LNCAP (cell line): Measurements from ENCODE around the gene LAMP2.

ENCODE experiments used
- TF ChIP-seq, protein P1 (sequence below): fragments of 450-650 bp; IDR thresholded peaks from 2 replicates; pipeline ENCODE4 v1.5.1; 2017; ENCODE audit warnings: mild to moderate bottlenecking

LAMP2 gene

DNA sequence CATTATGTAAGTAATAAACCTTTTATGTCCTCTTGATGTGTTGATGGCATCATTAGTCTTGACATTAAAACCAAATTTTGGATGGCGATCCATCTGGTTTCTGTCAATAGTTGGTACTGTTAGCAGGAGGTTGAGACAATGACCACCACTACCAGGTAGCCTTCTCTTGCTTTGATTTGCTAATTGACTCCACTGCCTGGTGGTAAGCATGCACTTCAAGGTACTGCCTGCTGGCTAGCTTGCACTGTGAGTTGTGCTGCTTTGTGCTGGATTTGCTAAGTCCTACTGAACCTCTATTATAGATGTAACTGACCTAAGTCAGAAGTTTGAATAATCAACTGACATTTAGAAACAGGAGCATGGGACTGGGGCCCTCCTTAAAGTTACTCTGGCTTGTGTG is 60.9 kb downstream of the LAMP2 start:
- TF ChIP-seq, protein P1, sequence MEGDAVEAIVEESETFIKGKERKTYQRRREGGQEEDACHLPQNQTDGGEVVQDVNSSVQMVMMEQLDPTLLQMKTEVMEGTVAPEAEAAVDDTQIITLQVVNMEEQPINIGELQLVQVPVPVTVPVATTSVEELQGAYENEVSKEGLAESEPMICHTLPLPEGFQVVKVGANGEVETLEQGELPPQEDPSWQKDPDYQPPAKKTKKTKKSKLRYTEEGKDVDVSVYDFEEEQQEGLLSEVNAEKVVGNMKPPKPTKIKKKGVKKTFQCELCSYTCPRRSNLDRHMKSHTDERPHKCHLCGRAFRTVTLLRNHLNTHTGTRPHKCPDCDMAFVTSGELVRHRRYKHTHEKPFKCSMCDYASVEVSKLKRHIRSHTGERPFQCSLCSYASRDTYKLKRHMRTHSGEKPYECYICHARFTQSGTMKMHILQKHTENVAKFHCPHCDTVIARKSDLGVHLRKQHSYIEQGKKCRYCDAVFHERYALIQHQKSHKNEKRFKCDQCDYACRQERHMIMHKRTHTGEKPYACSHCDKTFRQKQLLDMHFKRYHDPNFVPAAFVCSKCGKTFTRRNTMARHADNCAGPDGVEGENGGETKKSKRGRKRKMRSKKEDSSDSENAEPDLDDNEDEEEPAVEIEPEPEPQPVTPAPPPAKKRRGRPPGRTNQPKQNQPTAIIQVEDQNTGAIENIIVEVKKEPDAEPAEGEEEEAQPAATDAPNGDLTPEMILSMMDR, result no peak

DNA sequence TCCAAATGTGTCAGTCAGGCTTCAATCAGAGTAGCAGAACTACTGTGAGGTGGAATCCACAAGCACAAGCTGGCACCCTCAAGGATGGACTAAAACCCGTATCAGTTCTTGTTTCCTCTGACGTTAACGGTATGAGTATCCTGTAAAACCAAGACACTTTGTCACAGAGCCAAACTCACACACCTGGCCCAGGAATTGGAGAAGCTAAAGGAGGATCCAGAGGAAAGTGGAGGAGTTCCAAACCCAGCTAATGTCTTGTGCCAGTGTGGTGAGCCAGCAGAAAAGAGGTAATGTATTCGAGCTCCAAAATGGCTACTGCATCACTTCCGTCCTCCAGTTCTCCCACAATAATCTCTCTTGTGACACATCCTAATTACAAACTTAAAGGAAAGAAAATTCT is 62.5 kb downstream of the LAMP2 start:
- TF ChIP-seq, protein P1, result no peak

DNA sequence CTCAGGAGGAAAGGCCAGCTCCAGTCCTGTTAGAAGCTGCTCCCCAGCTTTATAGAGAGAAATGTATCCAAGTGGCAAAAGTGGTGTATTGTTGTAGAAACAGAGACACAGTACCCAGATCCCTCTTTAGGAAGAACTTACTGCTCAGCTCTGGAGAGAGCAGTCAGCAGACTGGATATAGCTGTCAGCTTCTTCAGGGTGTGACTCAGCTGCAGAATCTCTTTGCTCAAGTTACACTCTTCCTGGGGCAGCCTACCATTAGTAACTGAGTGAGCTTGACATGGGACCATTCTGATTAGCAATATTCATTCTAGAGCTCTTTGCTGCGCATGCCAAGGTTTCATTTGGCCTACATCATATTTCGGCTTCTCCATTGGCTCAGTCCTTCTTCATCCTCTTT is 66.7 kb downstream of the LAMP2 start:
- TF ChIP-seq, protein P1, result no peak

DNA sequence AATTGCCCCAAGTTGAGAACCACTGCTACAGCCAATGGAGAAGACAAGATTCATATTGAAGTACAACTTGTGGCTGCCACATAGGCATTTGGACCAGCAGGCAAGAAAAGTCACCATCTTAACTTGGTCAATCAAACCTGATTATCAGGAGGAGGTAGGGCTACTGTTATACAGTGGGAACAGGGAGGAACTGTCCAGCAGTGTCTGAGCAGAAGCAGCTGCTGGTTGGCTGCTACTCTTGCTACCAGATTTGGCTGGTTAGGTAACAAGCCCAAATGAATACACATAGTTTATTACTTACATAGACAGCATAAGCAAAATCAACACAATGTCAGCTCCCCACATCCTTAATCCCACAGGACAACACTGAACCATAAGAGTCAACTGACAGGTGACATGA is 67.8 kb downstream of the LAMP2 start:
- TF ChIP-seq, protein P1, result no peak

DNA sequence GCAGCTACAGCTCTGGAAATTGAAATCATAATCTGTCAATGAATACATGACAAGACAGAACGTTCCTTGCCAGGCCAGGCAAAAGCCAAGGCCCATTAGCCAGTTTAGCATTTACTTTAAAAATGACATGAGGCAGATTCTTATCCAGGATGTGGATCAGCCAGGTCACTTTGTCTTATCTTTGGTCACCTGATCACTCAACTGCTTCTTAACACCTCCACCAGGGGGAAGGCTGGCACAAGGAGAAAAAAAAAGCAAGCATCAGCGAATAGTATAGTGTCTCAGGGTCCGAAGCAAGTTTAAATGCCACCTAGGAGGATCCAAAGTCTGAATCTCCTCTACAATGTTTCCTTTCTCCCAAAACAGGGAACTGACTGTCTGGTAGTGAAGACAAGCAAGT is 88.4 kb downstream of the LAMP2 start:
- TF ChIP-seq, protein P1, result peak; percentile 48; the same call in 1 of the 2 replicates

DNA sequence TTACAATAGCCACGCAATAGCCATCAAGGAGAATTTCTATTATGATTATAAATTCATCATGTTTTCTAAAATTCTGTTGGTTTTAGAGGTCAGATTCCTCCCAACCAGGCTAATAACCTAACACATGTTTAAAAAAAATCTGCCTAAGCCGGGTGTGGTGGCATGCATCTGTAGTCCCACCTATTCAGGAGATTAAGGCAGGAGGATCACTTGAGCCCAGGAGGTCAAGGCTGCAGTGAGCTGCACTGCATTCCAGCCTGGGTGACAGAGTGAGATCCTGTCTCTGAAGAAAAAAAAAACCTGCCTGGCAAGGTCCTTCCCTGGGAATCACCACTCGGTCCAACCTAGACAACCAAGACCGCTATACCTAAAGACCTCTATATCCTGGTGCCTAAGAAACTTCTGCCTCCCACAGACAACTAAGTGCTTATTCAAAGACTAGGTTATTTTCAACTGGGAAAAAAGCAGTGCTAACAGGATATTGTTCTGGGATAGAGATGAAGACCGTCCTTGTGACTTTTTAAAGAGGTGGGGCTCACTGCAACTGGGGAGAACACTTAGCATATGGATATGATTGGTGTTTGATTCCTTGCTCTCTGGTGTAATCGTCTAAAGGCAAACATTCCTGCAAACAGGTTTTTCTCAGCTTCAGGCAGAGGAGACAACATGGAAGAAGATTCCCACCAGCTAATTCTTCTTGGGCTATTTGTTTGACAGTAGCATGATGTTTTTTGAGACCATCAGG is 89.0 kb downstream of the LAMP2 start:
- TF ChIP-seq, protein P1, result no peak

DNA sequence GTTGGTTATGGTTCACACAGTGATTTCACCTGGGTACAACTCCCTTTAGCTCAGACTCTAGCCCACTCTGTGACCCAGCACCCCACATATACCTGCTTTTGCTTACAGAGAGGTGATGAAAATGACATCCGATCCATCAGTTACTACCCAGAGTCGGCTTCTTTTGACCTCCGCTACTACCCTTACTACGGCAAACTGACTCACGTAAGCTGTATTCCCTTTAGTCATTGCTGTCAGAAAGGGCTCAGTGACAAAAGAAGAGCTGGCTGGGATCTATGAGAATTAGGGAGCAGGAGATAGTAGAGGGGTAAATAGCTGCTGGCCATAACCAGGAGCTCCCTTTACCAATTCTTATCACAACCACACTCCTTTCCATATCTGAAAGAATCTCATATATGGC is 90.5 kb downstream of the LAMP2 start:
- TF ChIP-seq, protein P1, result no peak
